ENCODE data around the gene KRTAP10-8. TPM values are rescaled to one million over a fixed set of nuclear protein-coding genes. Genes with fewer than 3 reads are reported as not detected.
"Not testable (repeated sequence)": the region's sequence is repeated elsewhere in the genome, so short reads cannot be mapped to it uniquely, and the experiment has no call there.

The KRTAP10-8 gene
- total and polyA plus RNA-seq, 5 donors, result not detected

DNA sequence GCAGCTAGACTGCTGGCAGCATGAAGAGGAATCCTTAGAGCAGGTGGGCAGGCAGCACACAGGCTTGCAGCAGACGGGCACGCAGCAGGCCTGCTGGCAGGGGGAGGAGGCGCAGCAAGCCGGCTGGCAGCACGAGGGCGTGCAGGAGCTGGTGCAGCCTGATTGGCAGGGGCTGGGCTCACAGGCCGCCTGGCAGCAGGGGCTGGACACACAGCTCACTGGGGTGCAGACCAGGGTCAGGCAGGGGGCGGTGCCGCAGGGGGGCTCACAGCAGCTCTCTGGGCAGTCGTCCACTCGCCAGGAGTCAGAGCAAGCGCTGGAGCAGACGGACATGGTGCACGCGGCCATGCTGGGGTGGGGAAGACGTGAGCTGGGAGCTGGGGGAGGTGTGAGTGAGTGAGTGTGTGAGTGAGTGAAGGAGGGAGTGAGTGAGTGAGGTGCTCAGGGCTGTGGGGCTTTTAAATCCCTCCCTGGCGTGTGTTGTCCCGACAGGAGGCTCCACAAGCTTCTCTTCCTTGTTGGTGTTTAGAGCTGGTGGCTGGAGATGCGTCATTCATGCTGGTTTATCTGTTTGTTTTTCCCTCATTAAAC is 31.6 kb upstream of the KRTAP10-8 start, which contains the start of gene KRTAP10-5:
TSS of gene KRTAP10-5 (minus strand) at position 374 of the 591 bp plus-strand sequence. CDS start at position 348, 26 bp downstream.
- H3K4me3 ChIP-seq (ENCODE audit: low read length); H3K27me3 ChIP-seq (ENCODE audit: control insufficient read depth, insufficient read depth); H3K4me1 ChIP-seq (ENCODE audit: control insufficient read depth, insufficient read depth, low read length); ATAC-seq; H3K9me3 ChIP-seq (ENCODE audit: control insufficient read depth, low read length); H3K27ac ChIP-seq (ENCODE audit: low read length); intact Hi-C loops (cut with DNase I): not testable (repeated sequence)
- peak in 1 of 3 donors; percentile 46 for DNase-seq
- WGBS, result 39% methylated on average over 19 of the region's 19 CpGs

GRCh38 chr21:44581158-44581557 is 30.7 kb upstream of the KRTAP10-8 start:
- no peaks in the 10 kb centered on the region for H3K4me1 ChIP-seq (ENCODE audit: control insufficient read depth, insufficient read depth, low read length)
- ATAC-seq (no peak), DNase-seq (no peak)
- H3K4me3 ChIP-seq (ENCODE audit: low read length), result no peak overlapping the region
- no peaks in the 10 kb centered on the region for H3K27me3 ChIP-seq (ENCODE audit: control insufficient read depth, insufficient read depth)
- intact Hi-C loops (cut with DNase I), result no loop called here
- no peaks in the 10 kb centered on the region for H3K9me3 ChIP-seq (ENCODE audit: control insufficient read depth, low read length)
- 85% methylated on average over 3 of the region's 3 CpGs for WGBS
- H3K27ac ChIP-seq (ENCODE audit: low read length), result no peak overlapping the region

DNA sequence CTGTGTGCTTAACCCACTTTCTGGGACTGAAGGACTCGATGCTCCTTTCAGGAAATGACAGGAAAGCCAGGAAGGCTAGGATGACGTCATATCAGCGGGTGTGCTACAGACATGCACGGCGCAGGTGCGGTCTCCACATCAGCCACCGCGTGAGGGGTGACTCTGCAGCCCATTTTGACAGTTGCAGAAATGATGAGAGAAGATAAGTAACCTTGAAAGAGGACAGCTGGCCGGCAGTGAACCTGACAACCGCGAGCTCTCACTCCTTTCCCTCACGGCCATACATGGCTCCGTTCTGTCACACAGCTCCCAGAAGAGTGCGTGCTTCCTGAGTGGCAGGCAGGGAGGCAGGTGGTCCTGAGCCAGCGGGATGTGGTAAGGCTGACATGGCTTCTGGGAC is 29.8 kb upstream of the KRTAP10-8 start:
- Histone ChIP-seq H3K9me3 (ENCODE audit: control insufficient read depth, low read length) (no peaks in the 10 kb centered on the region), H3K4me3 (ENCODE audit: low read length) (no peak overlapping the region), H3K27ac (ENCODE audit: low read length) (no peak overlapping the region), H3K27me3 (ENCODE audit: control insufficient read depth, insufficient read depth) (no peaks in the 10 kb centered on the region), H3K4me1 (ENCODE audit: control insufficient read depth, insufficient read depth, low read length) (no peaks in the 10 kb centered on the region)
- no peak for ATAC-seq
- intact Hi-C loops (cut with DNase I), result no loop called here
- WGBS, result 56% methylated on average over 15 of the region's 15 CpGs
- DNase-seq, result no peak

DNA sequence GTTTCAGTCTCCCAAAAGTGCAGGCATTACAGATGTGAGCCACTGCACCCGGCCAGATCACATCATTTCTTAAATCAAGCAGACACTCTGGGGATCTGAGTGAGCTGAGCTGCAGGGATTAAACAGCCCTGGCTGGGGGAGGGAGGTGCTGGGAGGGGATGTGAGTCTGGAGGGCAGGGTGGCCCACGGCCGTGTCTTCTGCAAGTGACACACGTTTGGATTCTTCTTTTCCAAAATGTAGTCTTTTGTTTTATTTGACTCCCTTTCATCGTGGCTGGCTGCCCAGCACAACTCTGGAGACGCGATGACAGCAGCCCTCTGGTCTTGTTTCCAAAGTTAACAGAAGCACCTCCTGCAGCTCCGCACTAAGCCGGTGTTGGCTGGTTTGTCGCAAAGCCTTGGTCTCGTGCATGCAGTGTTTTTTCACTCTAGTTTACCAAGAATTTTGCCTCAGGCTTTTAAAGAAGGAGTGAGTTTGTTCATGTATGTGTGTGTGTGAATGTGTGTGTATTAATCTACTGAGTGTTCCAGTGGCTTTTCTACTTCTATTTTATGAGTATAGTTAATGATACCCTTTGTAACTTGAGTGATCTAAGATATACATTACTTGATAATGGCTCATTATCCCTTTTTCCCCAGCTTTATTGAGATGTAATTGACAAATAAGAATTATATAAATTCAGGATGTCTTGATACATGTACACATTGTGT is 28.6 kb upstream of the KRTAP10-8 start:
- ATAC-seq, result peak in 1 of 2 donors; percentile 38
- intact Hi-C loops (cut with DNase I), result no loop called here

GRCh38 chr21:44583800-44584147 is 28.1 kb upstream of the KRTAP10-8 start:
- no peak for ATAC-seq
- no peaks in the 10 kb centered on the region for H3K27me3 ChIP-seq (ENCODE audit: control insufficient read depth, insufficient read depth)
- intact Hi-C loops (cut with DNase I), result no loop called here
- WGBS, result 75% methylated on average over 6 of the region's 6 CpGs
- H3K4me3 ChIP-seq (ENCODE audit: low read length), result no peak overlapping the region
- no peak for DNase-seq
- H3K4me1 ChIP-seq (ENCODE audit: control insufficient read depth, insufficient read depth, low read length), result no peaks in the 10 kb centered on the region
- H3K27ac ChIP-seq (ENCODE audit: low read length), result no peak overlapping the region
- no peaks in the 10 kb centered on the region for H3K9me3 ChIP-seq (ENCODE audit: control insufficient read depth, low read length)

More for the DNA sequence above, 28.6 kb upstream of the KRTAP10-8 start:
- 17% methylated on average over 11 of the region's 11 CpGs for WGBS
- H3K27me3 ChIP-seq (ENCODE audit: control insufficient read depth, insufficient read depth), result no peaks in the 10 kb centered on the region
- H3K9me3 ChIP-seq (ENCODE audit: control insufficient read depth, low read length), result no peaks in the 10 kb centered on the region
- no peaks in the 10 kb centered on the region for H3K4me1 ChIP-seq (ENCODE audit: control insufficient read depth, insufficient read depth, low read length)
- DNase-seq, result peak in 1 of 3 donors; percentile 31
- no peak overlapping the region for H3K4me3 ChIP-seq (ENCODE audit: low read length)
- H3K27ac ChIP-seq (ENCODE audit: low read length), result no peak overlapping the region

- Histone ChIP-seq H3K4me3 (ENCODE audit: low read length) (no peak overlapping the region), H3K9me3 (ENCODE audit: control insufficient read depth, low read length) (no peaks in the 10 kb centered on the region), H3K4me1 (ENCODE audit: control insufficient read depth, insufficient read depth, low read length) (no peaks in the 10 kb centered on the region), H3K27me3 (ENCODE audit: control insufficient read depth, insufficient read depth) (no peaks in the 10 kb centered on the region), H3K27ac (ENCODE audit: low read length) (no peak overlapping the region)
- no peak for DNase-seq
- intact Hi-C loops (cut with DNase I), result no loop called here
- no peak for ATAC-seq
- WGBS, result 79% methylated on average over 3 of the region's 3 CpGs
These were observed 26.0 kb upstream of the KRTAP10-8 start for GRCh38 chr21:44585892-44586291.

DNA sequence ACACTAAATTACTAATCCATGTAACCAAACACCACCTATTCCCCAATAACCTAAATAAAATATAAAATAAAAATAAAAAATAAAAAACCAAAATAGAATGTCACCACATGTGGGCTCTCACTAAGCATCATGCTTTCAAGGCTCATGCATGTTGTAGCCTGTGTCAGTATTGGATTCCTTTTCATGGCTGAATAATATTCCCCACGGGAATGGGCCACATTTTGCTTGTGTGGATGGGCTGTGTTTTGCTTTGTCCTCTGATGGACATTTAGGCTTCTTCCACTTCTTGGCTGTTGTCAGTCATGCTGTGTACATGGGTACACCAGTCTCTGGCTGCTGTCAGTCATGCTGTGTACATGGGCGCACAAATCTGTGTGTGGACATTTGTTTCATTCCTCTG is 22.8 kb upstream of the KRTAP10-8 start:
- Histone ChIP-seq H3K27ac (ENCODE audit: low read length) (no peak overlapping the region), H3K4me3 (ENCODE audit: low read length) (no peak overlapping the region), H3K27me3 (ENCODE audit: control insufficient read depth, insufficient read depth) (no peaks in the 10 kb centered on the region), H3K4me1 (ENCODE audit: control insufficient read depth, insufficient read depth, low read length) (no peaks in the 10 kb centered on the region), H3K9me3 (ENCODE audit: control insufficient read depth, low read length) (no peaks in the 10 kb centered on the region)
- 96% methylated on average over 2 of the region's 2 CpGs for WGBS
- DNase-seq, result no peak
- ATAC-seq, result no peak
- intact Hi-C loops (cut with DNase I), result no loop called here

GRCh38 chr21:44589586-44590305 is 22.1 kb upstream of the KRTAP10-8 start:
- no peaks in the 10 kb centered on the region for H3K9me3 ChIP-seq (ENCODE audit: control insufficient read depth, low read length)
- H3K27ac ChIP-seq (ENCODE audit: low read length), result no peak overlapping the region
- no peak overlapping the region for H3K4me3 ChIP-seq (ENCODE audit: low read length)
- H3K27me3 ChIP-seq (ENCODE audit: control insufficient read depth, insufficient read depth), result no peaks in the 10 kb centered on the region
- peak in 1 of 2 donors; percentile 8 for ATAC-seq
- no peaks in the 10 kb centered on the region for H3K4me1 ChIP-seq (ENCODE audit: control insufficient read depth, insufficient read depth, low read length)
- 74% methylated on average over 24 of the region's 24 CpGs for WGBS
- DNase-seq, result peak in 1 of 3 donors; percentile 36
- intact Hi-C loops (cut with DNase I), result no loop called here

DNA sequence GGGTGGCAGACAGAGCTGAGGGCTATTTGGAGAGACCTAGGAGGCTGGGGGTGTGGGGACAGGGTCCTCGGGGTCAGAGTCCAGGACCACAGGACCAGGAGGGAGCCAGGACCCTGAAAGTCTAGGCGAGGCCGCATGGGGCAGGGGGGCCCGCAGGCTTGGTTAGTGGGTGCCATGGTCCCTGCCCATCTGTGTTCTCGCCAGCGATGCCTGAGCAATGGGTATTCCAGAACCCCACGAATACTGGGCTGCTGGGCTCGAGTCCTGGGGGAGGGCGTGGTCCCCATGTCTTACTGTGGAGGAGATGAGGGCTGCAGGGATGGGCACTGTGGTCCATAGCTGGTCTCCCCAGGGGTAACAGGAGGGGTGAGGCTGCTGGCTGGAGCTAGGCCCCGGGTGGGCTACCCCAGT is 21.6 kb upstream of the KRTAP10-8 start:
- H3K27ac ChIP-seq (ENCODE audit: low read length), result no peak overlapping the region

DNA sequence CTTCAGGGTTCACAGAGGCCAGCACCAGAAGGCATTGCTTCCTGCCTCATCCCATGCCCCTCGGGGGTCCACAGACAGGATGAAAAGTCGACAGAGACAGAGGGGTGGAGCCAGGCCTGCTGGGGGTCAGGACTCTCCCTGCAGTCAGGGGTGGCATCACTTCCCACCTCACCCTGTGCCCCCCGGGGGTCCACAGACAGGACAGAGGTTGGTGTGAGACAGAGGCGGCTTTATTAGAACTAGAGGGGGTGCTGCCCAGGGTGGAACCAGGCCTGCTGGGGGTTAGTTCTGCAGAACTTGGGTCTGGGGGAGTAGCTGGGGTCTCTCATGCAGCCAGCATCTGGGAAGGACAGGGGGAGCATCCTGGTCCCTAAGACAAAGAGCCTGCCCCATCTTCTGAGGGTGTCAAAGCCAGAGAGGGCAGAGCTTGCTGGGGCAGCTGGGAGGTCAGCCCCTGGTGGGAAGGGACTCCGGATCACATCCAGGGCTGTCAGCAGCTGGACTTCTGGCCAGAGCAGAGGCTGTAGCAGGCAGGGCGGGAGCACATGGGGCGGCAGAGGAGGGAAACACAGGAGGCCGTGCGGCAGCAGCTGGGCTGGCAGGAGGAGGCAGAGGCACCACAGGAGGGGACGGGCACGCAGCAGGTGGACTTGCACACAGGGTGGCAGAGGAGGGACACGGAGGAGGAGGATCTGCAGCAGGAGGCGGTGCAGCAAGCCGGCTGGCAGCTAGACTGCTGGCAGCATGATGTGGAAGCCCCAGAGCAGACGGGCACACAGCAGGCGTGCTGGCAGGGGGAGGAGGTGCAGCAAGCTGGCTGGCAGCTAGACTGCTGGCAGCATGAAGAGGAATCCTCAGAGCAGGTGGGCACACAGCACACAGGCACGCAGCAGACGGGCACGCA is 20.7 kb upstream of the KRTAP10-8 start:
- H3K27ac ChIP-seq (ENCODE audit: low read length); H3K27me3 ChIP-seq (ENCODE audit: control insufficient read depth, insufficient read depth); intact Hi-C loops (cut with DNase I); ATAC-seq; H3K4me3 ChIP-seq (ENCODE audit: low read length); H3K9me3 ChIP-seq (ENCODE audit: control insufficient read depth, low read length); H3K4me1 ChIP-seq (ENCODE audit: control insufficient read depth, insufficient read depth, low read length): not testable (repeated sequence)
- peak in 1 of 3 donors; percentile 35 for DNase-seq
- 57% methylated on average over 18 of the region's 19 CpGs for WGBS

More for the DNA sequence above, 21.6 kb upstream of the KRTAP10-8 start:
- Histone ChIP-seq H3K4me1 (ENCODE audit: control insufficient read depth, insufficient read depth, low read length) (no peaks in the 10 kb centered on the region), H3K27me3 (ENCODE audit: control insufficient read depth, insufficient read depth) (no peaks in the 10 kb centered on the region), H3K4me3 (ENCODE audit: low read length) (no peak overlapping the region), H3K9me3 (ENCODE audit: control insufficient read depth, low read length) (no peaks in the 10 kb centered on the region)
- peak in 1 of 2 donors; percentile 34 for ATAC-seq
- intact Hi-C loops (cut with DNase I), result no loop called here
- DNase-seq, result no peak
- WGBS, result 80% methylated on average over 10 of the region's 10 CpGs

All from right cardiac atrium (tissue), 5 donors.